HS-5 (cell line): ENCODE data around the gene C2CD5.
"Not testable (repeated sequence)": the region's sequence is repeated elsewhere in the genome, so short reads cannot be mapped to it uniquely, and the experiment has no call there.

Experiments
- DNase-seq: peaks from one replicate; pipeline ENCODE4 v3.0.0-alpha.2; 2012; ENCODE audit warnings: low read depth

C2CD5 gene

GRCh38 chr12:22544038-22544979, at the start of gene C2CD5:
TSS of gene C2CD5 (minus strand) at chr12:22544542. CDS start at chr12:22544150, 392 bp downstream.
- peak; percentile 89 for DNase-seq

GRCh38 chr12:22593864-22594263, 49.5 kb upstream of the C2CD5 start:
- DNase-seq: no peak

GRCh38 chr12:22588817-22589216, 44.5 kb upstream of the C2CD5 start:
- no peak for DNase-seq

- DNase-seq: no peak
Measured at GRCh38 chr12:22578328-22578727, 34.0 kb upstream of the C2CD5 start.

- DNase-seq: no peak
Measured at GRCh38 chr12:22577667-22578066, 33.3 kb upstream of the C2CD5 start.

- no peak for DNase-seq
Measured at GRCh38 chr12:22576473-22576872, 32.1 kb upstream of the C2CD5 start.

GRCh38 chr12:22576065-22576464, 31.7 kb upstream of the C2CD5 start:
- no peak for DNase-seq

- DNase-seq: no peak
Measured at GRCh38 chr12:22574921-22575320, 30.6 kb upstream of the C2CD5 start.

- DNase-seq: no peak
Measured at GRCh38 chr12:22573181-22573580, 28.8 kb upstream of the C2CD5 start.

GRCh38 chr12:22569253-22569652, 24.9 kb upstream of the C2CD5 start:
- no peak for DNase-seq

- no peak for DNase-seq
Measured at GRCh38 chr12:22562036-22563028, 18.0 kb upstream of the C2CD5 start.

GRCh38 chr12:22554750-22555149, 10.4 kb upstream of the C2CD5 start:
- DNase-seq: not testable (repeated sequence)

- DNase-seq: no peak
Measured at GRCh38 chr12:22551624-22552023, 7.3 kb upstream of the C2CD5 start.

GRCh38 chr12:22545255-22545654, 913 bp upstream of the C2CD5 start:
- no peak for DNase-seq

GRCh38 chr12:22543246-22544037, 900 bp downstream of the C2CD5 start:
- no peak for DNase-seq

GRCh38 chr12:22541496-22542155, 2.7 kb downstream of the C2CD5 start:
- DNase-seq: no peak

GRCh38 chr12:22539055-22539454, 5.3 kb downstream of the C2CD5 start:
- DNase-seq: no peak

GRCh38 chr12:22538311-22538710, 6.0 kb downstream of the C2CD5 start:
- no peak for DNase-seq

- DNase-seq: no peak
Measured at GRCh38 chr12:22536971-22537544, 7.3 kb downstream of the C2CD5 start.

GRCh38 chr12:22536346-22536945, 7.9 kb downstream of the C2CD5 start:
- DNase-seq: no peak
